Nephron (organoid): ENCODE data around the gene ZNF407.

ENCODE experiments used
- H3K27ac Mint-ChIP-seq, 3 experiments: 2 replicates each; pipeline ENCODE4 v1.8.0; 2020; ENCODE audit warnings: mixed read lengths in 3 of 3, mild to moderate bottlenecking in 2 of 3, moderate library complexity in 1 of 3
- H3K27me3 Mint-ChIP-seq: 2 replicates; pipeline ENCODE4 v1.8.0; 2021; ENCODE audit warnings: low read depth, mild to moderate bottlenecking, moderate library complexity, mixed read lengths
- H3K36me3 Mint-ChIP-seq: 2 replicates; pipeline ENCODE4 v1.8.0; 2020; ENCODE audit warnings: low read depth, mixed read lengths
- H3K4me1 Mint-ChIP-seq: 2 replicates; pipeline ENCODE4 v1.8.0; 2020; ENCODE audit warnings: mixed read lengths
- H3K4me3 Mint-ChIP-seq, 3 experiments: 2 replicates each; pipeline ENCODE4 v1.8.0; 2020; ENCODE audit warnings: mild to moderate bottlenecking in 3 of 3, mixed read lengths in 3 of 3, moderate library complexity in 2 of 3
- H3K9me3 Mint-ChIP-seq: 2 replicates; pipeline ENCODE4 v1.8.0; 2020; ENCODE audit warnings: mixed read lengths
- CTCF ChIP-seq, 3 experiments: fragments of 200-600 bp; sonication (generic); IDR thresholded peaks; one replicate each; pipeline ENCODE4 v1.5.0; 2021; ENCODE audit warnings: antibody characterized with exemption in 3 of 3; ENCODE audit not compliant: unreplicated experiment in 3 of 3

Gene ZNF407

GRCh38 chr18:74869904-74870863, 272.5 kb downstream of the ZNF407 start:
- H3K36me3 Mint-ChIP-seq: no peaks in the 10 kb centered on the region
- H3K9me3 Mint-ChIP-seq: no peaks in the 10 kb centered on the region
- no peak overlapping the region for H3K4me3 Mint-ChIP-seq
- peak overlapping the region in 1 of 3 experiments; percentile 35 for H3K27ac Mint-ChIP-seq
- peaks cover 11% of the 10 kb centered on the region for H3K27me3 Mint-ChIP-seq
- no peak for TF ChIP-seq CTCF (IDR thresholded peaks at IDR 0.05; ENCODE audit: unreplicated experiment in 3 of 3)
- peaks cover 12% of the 10 kb centered on the region for H3K4me1 Mint-ChIP-seq

- H3K27ac Mint-ChIP-seq: no peak overlapping the region
- no peaks in the 10 kb centered on the region for H3K36me3 Mint-ChIP-seq
- no peak overlapping the region for H3K4me3 Mint-ChIP-seq
- H3K4me1 Mint-ChIP-seq: peaks cover 12% of the 10 kb centered on the region
- no peak for TF ChIP-seq CTCF (IDR thresholded peaks at IDR 0.05; ENCODE audit: unreplicated experiment in 3 of 3)
- H3K9me3 Mint-ChIP-seq: no peaks in the 10 kb centered on the region
- H3K27me3 Mint-ChIP-seq: peaks cover 10% of the 10 kb centered on the region
Observed at GRCh38 chr18:74870950-74871349, 273.3 kb downstream of the ZNF407 start.

DNA sequence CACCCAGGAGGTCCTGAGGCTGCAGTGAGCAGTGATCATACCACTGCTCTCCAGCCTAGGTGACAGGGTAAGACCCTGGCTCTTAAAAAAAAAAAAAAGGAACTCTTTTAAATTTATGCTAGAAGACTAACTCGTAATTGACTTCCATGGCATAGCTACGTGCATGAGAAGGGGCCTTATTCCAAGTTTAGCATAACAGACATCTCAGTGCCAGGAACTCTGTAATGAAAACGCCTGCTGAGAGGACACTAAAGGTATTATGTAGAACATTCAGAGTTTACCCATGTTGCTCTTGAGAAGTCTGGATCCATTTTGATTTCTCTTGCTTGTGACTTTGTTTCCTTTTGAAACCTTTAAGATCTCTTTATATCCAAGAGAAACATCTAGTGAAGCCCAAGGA, 276.0 kb downstream of the ZNF407 start:
- H3K9me3 Mint-ChIP-seq: no peaks in the 10 kb centered on the region
- no peak overlapping the region for H3K4me3 Mint-ChIP-seq
- TF ChIP-seq CTCF (IDR thresholded peaks at IDR 0.05; ENCODE audit: unreplicated experiment in 3 of 3): no peak
- H3K27ac Mint-ChIP-seq: no peak overlapping the region
- no peaks in the 10 kb centered on the region for H3K36me3 Mint-ChIP-seq
- peaks cover 4% of the 10 kb centered on the region for H3K27me3 Mint-ChIP-seq
- peaks cover 12% of the 10 kb centered on the region for H3K4me1 Mint-ChIP-seq

DNA sequence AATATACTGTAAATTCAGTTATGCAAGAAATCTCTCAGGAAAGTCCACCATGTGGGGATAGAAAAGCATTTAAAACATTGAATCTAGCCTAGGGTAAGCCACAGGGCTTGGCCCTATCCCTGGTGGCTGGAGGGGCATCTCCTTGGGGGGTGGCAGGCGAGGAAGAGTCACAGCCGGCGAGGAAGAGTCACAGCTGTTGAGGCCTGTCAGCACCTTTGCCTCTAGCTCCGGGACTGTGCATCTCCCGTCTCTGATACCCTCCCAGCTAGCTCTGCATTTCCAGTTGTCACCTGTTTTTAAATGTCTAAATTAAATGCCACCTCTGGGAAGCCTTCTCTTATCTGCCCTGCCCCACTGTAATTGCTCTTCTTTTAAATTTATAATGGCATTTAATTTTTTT, 276.7 kb downstream of the ZNF407 start:
- TF ChIP-seq CTCF (IDR thresholded peaks at IDR 0.05; ENCODE audit: unreplicated experiment in 3 of 3): no peak
- Mint-ChIP-seq H3K9me3 (no peaks in the 10 kb centered on the region), H3K36me3 (no peaks in the 10 kb centered on the region), H3K4me1 (peaks cover 9% of the 10 kb centered on the region), H3K4me3 (no peak overlapping the region), H3K27me3 (peaks cover 4% of the 10 kb centered on the region), H3K27ac (no peak overlapping the region)

DNA sequence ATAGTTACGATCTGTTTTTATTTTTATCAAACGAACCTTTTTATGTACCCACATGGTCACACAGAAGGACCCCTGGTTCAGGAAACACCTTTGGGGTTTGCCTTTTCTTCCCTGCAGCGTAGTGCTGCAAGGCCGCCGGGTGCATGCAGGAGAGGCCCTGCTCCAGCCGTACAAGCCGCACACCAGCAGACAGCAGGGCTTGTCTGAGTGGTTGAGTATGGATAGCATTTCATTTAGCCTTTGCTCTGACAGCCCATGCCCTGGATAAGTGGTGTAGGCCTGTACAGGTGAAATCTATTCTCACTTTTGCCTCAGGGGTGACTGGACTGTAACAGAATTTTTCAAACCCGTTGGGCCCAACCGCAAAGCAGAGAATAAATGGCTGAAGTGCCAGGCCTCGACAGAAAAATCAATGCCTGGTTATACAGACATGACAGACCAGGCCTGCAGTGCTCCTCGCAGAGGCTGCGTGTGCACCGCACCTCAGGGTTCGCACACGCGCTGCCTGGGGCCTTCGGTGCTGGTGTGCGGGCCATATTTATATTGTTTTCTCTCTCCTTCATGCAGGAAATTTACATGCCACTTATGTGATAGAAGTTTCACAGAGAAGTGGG, 279.1 kb downstream of the ZNF407 start:
- Mint-ChIP-seq H3K27me3 (peaks cover 4% of the 10 kb centered on the region), H3K36me3 (peaks cover 5% of the 10 kb centered on the region), H3K4me3 (no peak overlapping the region), H3K9me3 (no peaks in the 10 kb centered on the region), H3K27ac (no peak overlapping the region), H3K4me1 (no peaks in the 10 kb centered on the region)
- TF ChIP-seq CTCF (IDR thresholded peaks at IDR 0.05; ENCODE audit: unreplicated experiment in 3 of 3): no peak
